Glutamatergic neuron (in vitro differentiated cells): ENCODE measurements around the gene ULK1. TPM values are rescaled to one million over a fixed set of nuclear protein-coding genes. Genes with fewer than 3 reads are reported as not detected.

Experiments
- DNase-seq: peaks from one replicate; pipeline ENCODE4 v3.0.0; 2022
- H3K27ac Mint-ChIP-seq: one replicate; pipeline ENCODE4 v1.8.0; 2020; ENCODE audit warnings: mild to moderate bottlenecking, mixed read lengths, inconsistent platforms; ENCODE audit not compliant: unreplicated experiment
- H3K27me3 Mint-ChIP-seq: one replicate; pipeline ENCODE4 v1.8.0; 2020; ENCODE audit warnings: mild to moderate bottlenecking, moderate library complexity, mixed read lengths, inconsistent platforms; ENCODE audit not compliant: unreplicated experiment
- H3K36me3 Mint-ChIP-seq: one replicate; pipeline ENCODE4 v1.8.0; 2020; ENCODE audit warnings: mild to moderate bottlenecking, mixed read lengths, inconsistent platforms; ENCODE audit not compliant: unreplicated experiment
- H3K4me1 Mint-ChIP-seq: one replicate; pipeline ENCODE4 v1.8.0; 2020; ENCODE audit warnings: mild to moderate bottlenecking, low read depth, mixed read lengths, inconsistent platforms; ENCODE audit not compliant: unreplicated experiment
- H3K4me3 Mint-ChIP-seq: one replicate; pipeline ENCODE4 v1.8.0; 2020; ENCODE audit warnings: mild to moderate bottlenecking, mixed read lengths, inconsistent platforms; ENCODE audit not compliant: unreplicated experiment
- H3K9me3 Mint-ChIP-seq: one replicate; pipeline ENCODE4 v1.8.0; 2020; ENCODE audit warnings: mild to moderate bottlenecking, moderate library complexity, mixed read lengths, inconsistent platforms; ENCODE audit not compliant: unreplicated experiment
- CTCF ChIP-seq: fragments of 200-600 bp; sonication (generic); IDR thresholded peaks from one replicate; pipeline ENCODE4 v1.5.0; 2021; ENCODE audit not compliant: partially characterized antibody, unreplicated experiment
- total RNA-seq: library from RNA; stranded (reverse); fragmentation: NEBNext Ultra II Directional; extraction: Animal tissue kit (Norgen Biotek cat#: 25700); gene quantifications from one replicate; pipeline ENCODE4 v1.2.1, GENCODE V29; 2021; ENCODE audit not compliant: unreplicated experiment

ULK1 gene
- total RNA-seq, 1 donor from 2014 or later, result 168 TPM

DNA sequence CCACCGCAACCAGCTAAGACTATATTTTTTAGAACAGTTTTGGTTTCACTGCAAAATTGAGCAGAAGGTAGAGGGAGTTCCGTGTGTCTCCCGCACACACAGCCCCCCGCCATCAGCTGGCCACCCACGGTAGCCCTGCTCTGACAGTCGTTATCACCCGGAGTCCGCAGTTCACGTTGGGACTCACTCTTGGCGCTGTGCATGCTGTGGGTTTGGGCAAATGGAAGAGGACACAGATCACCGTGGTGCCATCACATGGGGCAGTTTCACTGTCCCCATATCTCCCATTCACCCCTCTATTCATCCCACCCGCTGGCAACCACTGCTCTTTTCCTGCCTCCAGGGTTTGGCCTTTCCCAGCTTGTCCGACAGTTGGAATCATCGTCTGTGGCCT, 31.8 kb upstream of the ULK1 start:
- no peak for TF ChIP-seq CTCF
- no peak overlapping the region for H3K27ac Mint-ChIP-seq
- no peak for DNase-seq
- H3K4me1 Mint-ChIP-seq, result peaks cover 13% of the 10 kb centered on the region
- H3K36me3 Mint-ChIP-seq, result no peaks in the 10 kb centered on the region
- no peak overlapping the region for H3K4me3 Mint-ChIP-seq
- peaks cover 15% of the 10 kb centered on the region for H3K9me3 Mint-ChIP-seq
- peaks cover 9% of the 10 kb centered on the region for H3K27me3 Mint-ChIP-seq

DNA sequence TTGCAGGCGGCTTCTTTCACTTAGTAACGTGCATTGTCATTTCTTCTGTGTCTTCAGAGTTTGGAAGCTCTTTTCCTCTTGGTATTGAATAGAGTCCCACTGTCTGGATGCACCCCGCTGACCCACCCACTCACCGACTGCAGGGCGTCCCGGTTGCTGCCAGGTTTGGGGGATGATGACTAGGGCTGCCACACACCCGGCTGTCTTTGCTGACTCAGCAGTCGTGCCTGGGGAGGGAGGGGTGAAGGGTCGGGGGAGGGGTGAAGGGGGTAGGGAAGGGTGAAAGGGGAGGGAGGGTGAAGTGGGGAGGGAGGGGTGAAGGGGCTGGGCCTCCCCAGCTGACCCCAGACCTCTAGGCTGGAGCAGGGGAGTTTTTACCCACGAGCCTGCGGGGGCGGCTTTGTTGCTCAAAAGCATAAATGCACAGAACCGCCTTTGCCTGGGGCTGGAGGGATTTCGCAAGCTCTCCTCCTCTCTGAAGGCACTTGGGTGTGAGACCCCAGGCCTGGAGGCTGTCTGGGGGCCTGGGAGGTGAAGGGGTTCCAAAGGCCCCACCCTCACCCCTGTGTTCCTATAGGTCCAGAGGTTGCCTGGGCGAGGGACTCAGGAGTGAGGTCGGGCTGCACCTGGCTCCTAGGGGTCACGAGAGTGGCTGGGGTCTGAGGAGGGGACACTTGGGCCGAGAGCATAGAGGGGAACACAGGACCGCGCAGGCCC, 31.3 kb upstream of the ULK1 start:
- Mint-ChIP-seq H3K4me1 (peaks cover 13% of the 10 kb centered on the region), H3K27me3 (peaks cover 8% of the 10 kb centered on the region), H3K4me3 (no peak overlapping the region), H3K27ac (peak overlapping the region; percentile 76), H3K36me3 (no peaks in the 10 kb centered on the region), H3K9me3 (peaks cover 11% of the 10 kb centered on the region)
- DNase-seq, result no peak
- no peak for TF ChIP-seq CTCF

DNA sequence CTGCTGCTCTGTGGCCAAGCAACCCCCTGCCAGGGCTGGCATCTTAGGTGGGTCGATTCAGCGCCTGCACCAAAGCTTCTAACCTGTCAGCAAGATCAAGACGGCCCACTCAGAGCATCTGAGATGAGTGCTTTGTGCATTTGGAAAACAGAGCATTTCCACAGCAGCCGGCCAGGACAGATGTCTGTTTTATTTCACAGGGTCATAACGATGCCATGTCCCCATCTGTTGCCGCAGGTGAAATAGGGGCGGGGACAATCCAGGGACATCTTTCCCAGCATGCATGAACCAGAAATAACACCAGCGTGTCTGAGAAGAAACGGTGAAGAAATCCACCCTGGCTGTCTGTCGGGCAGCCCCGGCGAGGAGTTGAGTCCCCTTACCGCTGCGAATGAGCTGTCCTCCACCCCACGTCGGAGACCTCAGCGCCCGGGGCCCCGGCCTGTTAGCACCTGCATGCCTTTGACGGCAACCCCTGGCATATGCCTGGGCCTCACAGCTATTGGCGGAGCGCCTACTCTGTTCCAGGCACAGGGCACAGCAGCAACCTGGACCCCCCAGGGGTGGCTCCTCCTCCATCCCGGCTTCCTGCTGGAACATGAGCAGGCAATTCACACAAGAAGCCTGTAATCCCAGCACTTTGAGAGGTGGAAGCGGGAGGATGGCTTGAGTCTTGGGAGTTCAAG, 30.6 kb upstream of the ULK1 start:
- peaks cover 6% of the 10 kb centered on the region for H3K27me3 Mint-ChIP-seq
- no peak for TF ChIP-seq CTCF
- H3K9me3 Mint-ChIP-seq, result peaks cover 5% of the 10 kb centered on the region
- no peaks in the 10 kb centered on the region for H3K36me3 Mint-ChIP-seq
- H3K27ac Mint-ChIP-seq, result peak overlapping the region; percentile 76
- H3K4me3 Mint-ChIP-seq, result no peak overlapping the region
- H3K4me1 Mint-ChIP-seq, result peaks cover 7% of the 10 kb centered on the region
- DNase-seq, result no peak

GRCh38 chr12:131864469-131864868, 30.0 kb upstream of the ULK1 start:
- H3K4me3 Mint-ChIP-seq, result no peak overlapping the region

More at GRCh38 chr12:131864469-131864868, 30.0 kb upstream of the ULK1 start:
- H3K36me3 Mint-ChIP-seq, result no peaks in the 10 kb centered on the region
- H3K27me3 Mint-ChIP-seq, result peaks cover 6% of the 10 kb centered on the region
- peaks cover 7% of the 10 kb centered on the region for H3K4me1 Mint-ChIP-seq
- DNase-seq, result no peak
- peaks cover 5% of the 10 kb centered on the region for H3K9me3 Mint-ChIP-seq
- H3K27ac Mint-ChIP-seq, result no peak overlapping the region
- no peak for TF ChIP-seq CTCF
